OCI-LY7 (cell line): ENCODE data around the gene LYSMD2. TPM values are rescaled to one million over a fixed set of nuclear protein-coding genes. Genes with fewer than 3 reads are reported as not detected.

Experiments
- BruUV-seq: library from RNA; stranded (reverse); fragments of 400-500 nt; replicated peaks from 2 replicates; lab custom pipeline; 2021; lab: Mats Ljungman, UMichigan
- CTCF ChIA-PET: fragments of 300-600 bp; sonication (Branson Sonifier 250); formaldehyde crosslinking; loops from one replicate; lab custom pipeline; 2022; ENCODE audit warnings: antibody characterized with exemption; ENCODE audit not compliant: unreplicated experiment; lab: Charles Lee
- POLR2A ChIA-PET: fragments of 300-600 bp; sonication (Branson Sonifier 250); formaldehyde crosslinking; loops from one replicate; lab custom pipeline; 2022; ENCODE audit warnings: antibody characterized with exemption; lab: Charles Lee
- DNase-seq: peaks from one replicate; pipeline ENCODE4 v3.0.0-alpha.2; 2015; ENCODE audit warnings: low spot score
- H2AFZ ChIP-seq: fragments of 200-600 bp; sonication (generic), shearing (Covaris generic); 2 replicates; pipeline ENCODE4 v1.6.1; 2014; ENCODE audit warnings: mild to moderate bottlenecking, antibody characterized with exemption, low read length, moderate library complexity
- H3K27ac ChIP-seq: fragments of 200-600 bp; sonication (generic); 2 replicates; pipeline ENCODE4 v1.5.1; 2014; ENCODE audit warnings: mixed run types, low read depth, mild to moderate bottlenecking, moderate library complexity, low read length, inconsistent platforms; ENCODE audit not compliant: poor library complexity, severe bottlenecking
- H3K36me3 ChIP-seq: fragments of 200-600 bp; sonication (generic); 2 replicates; pipeline ENCODE4 v1.6.1; 2014; ENCODE audit warnings: mild to moderate bottlenecking, antibody characterized with exemption, low read length, moderate library complexity, mixed read lengths; ENCODE audit not compliant: insufficient read depth
- H3K4me1 ChIP-seq: fragments of 200-600 bp; sonication (generic); 2 replicates; pipeline ENCODE4 v1.5.1; 2014; ENCODE audit warnings: mild to moderate bottlenecking, low read length; ENCODE audit not compliant: insufficient read depth, poor library complexity, severe bottlenecking
- H3K4me2 ChIP-seq: fragments of 200-600 bp; sonication (generic); 2 replicates; pipeline ENCODE4 v1.6.1; 2014; ENCODE audit warnings: mild to moderate bottlenecking, low read length
- H3K4me3 ChIP-seq: fragments of 200-600 bp; sonication (generic); 2 replicates; pipeline ENCODE4 v1.5.1; 2014; ENCODE audit warnings: mild to moderate bottlenecking, low read depth, low read length; ENCODE audit not compliant: poor library complexity, severe bottlenecking
- H3K79me2 ChIP-seq: fragments of 200-600 bp; sonication (generic); 2 replicates; pipeline ENCODE4 v1.6.1; 2016; ENCODE audit warnings: low read depth, mild to moderate bottlenecking, low read length, moderate library complexity, mixed read lengths; ENCODE audit not compliant: insufficient read depth
- H3K9me2 ChIP-seq: fragments of 200-600 bp; sonication (generic); 2 replicates; pipeline ENCODE4 v1.6.1; 2016; ENCODE audit warnings: mild to moderate bottlenecking, low read length, mixed read lengths; ENCODE audit not compliant: insufficient read depth
- H3K9me3 ChIP-seq: fragments of 200-600 bp; sonication (generic); 2 replicates; pipeline ENCODE4 v1.6.1; 2014; ENCODE audit warnings: mild to moderate bottlenecking, mixed run types, low read length, mixed read lengths
- H4K20me1 ChIP-seq: fragments of 200-600 bp; sonication (generic); 2 replicates; pipeline ENCODE4 v1.6.1; 2014; ENCODE audit warnings: mild to moderate bottlenecking, antibody characterized with exemption, low read length, moderate library complexity, mixed read lengths; ENCODE audit not compliant: insufficient read depth
- CTCF ChIP-seq: fragments of 200-600 bp; sonication (generic); conservative IDR thresholded peaks from 2 replicates; pipeline ENCODE4 v1.5.1; 2014; ENCODE audit warnings: mild to moderate bottlenecking, antibody characterized with exemption, low read length, moderate library complexity, mixed read lengths
- EZH2phosphoT487 ChIP-seq: fragments of 200-600 bp; sonication (generic); IDR thresholded peaks from 2 replicates; pipeline ENCODE4 v1.6.1; 2018; ENCODE audit warnings: low read depth, borderline replicate concordance, mild to moderate bottlenecking, mixed run types, antibody characterized with exemption, low read length, moderate library complexity, mixed read lengths
- intact Hi-C: fragments of 100-400 bp; cut with micrococcal nuclease; formaldehyde crosslinking; loops from one replicate; pipeline ENCODE4 v1.10.0; 2022; ENCODE audit not compliant: unreplicated experiment
- total RNA-seq, 2 experiments: library from RNA; depleted of rRNA in 1 of 2; stranded (reverse); fragments of >200 nt in 1 of 2; shearing (Covaris generic) in 1 of 2; gene quantifications; 2 replicates each; pipeline ENCODE4 v1.2.3, GENCODE V29; 2014 to 2022

LYSMD2 gene
- total RNA-seq, 2 experiments from 2014 or later = 0.89 TPM; not detected in 1

DNA sequence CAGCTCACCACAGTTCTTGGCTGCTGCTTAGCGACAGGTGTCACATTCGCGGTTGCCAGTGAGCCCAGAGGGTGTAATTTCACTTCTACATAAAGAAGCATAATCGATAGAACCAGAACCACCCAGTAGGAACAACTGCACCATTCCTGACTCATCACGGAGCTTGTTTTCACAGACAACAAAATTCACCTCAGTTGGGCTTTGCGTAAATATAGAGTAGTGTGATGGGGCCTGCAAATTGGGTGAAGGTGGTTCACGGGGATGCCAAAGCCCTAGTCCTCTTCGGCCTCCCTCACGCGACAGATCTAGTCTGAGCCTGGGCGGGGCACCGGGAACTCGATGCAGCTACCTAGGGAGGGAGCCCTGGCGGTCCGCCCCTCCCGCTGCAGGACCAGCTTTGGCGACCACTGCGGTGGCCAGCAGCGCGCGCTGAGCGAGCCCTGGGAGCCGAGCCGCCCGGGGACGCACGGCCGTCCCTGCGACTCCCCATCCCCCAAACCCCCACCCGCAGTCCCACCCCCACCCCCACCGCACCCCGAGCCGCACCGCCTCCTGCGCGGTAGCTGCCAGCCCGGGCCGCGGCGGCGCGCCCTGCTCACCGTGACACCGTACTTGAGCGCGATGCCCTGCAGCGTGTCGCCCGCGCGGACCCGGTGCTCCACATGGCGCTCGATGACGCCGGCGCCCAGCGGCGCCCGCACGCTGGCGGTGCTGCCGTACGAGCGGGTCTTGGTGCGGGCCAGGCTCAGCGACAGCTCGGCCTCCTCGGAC, 519 bp downstream of the LYSMD2 start:
- H3K4me2 ChIP-seq = peak overlapping the region; percentile 65
- H3K4me1 ChIP-seq = peaks cover 10% of the 10 kb centered on the region
- ChIA-PET CTCF (no interaction called here), POLR2A (interaction anchor here (0.6 kb wide), 1 partner anchor 26 kb away, joined by 4 read pairs; no protein-coding TSS in a partner anchor)
- no peaks in the 10 kb centered on the region for H3K36me3 ChIP-seq
- TF ChIP-seq EZH2phosphoT487 (no peak), CTCF (no peak)
- no TSS peak for BruUV-seq
- H3K9me2 ChIP-seq = no peaks in the 10 kb centered on the region
- no peaks in the 10 kb centered on the region for H3K9me3 ChIP-seq
- intact Hi-C loops = loop anchor here (10.0 kb wide), 1 partner anchor 82 kb away; no protein-coding TSS in a partner anchor
- H3K4me3 ChIP-seq = peak overlapping the region; percentile 47
- DNase-seq = no peak
- H4K20me1 ChIP-seq = no peaks in the 10 kb centered on the region
- no peak overlapping the region for H3K27ac ChIP-seq
- no peak overlapping the region for H2AFZ ChIP-seq
- no peaks in the 10 kb centered on the region for H3K79me2 ChIP-seq

DNA sequence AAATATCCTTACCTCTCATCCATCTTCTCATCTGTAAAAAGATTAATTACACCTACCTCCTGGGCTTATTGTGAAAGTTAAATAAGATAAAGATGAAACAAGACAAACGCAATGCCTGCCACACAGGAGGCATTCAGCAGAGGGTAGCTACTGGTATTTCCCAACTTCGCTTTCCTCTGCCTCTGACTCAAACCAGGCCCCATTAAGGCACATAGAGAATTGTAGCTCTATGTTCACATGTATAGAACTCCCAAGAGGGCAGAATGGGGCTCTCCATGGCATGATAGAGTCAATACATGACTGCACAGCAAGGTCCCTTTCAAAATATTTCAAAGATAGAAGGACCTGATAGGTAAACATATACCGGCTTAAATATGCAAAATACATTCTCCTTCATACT, 1.4 kb downstream of the LYSMD2 start:
- Histone ChIP-seq H3K27ac (no peak overlapping the region), H4K20me1 (peaks cover 3% of the 10 kb centered on the region; the same call in 1 of the 2 replicates), H3K9me3 (no peaks in the 10 kb centered on the region), H3K36me3 (no peaks in the 10 kb centered on the region), H3K4me3 (no peak overlapping the region), H3K9me2 (no peaks in the 10 kb centered on the region), H3K4me2 (no peak overlapping the region), H3K4me1 (peaks cover 18% of the 10 kb centered on the region), H3K79me2 (no peaks in the 10 kb centered on the region), H2AFZ (no peak overlapping the region)
- intact Hi-C loops = loop anchor here (10.0 kb wide), 1 partner anchor 81 kb away; no protein-coding TSS in a partner anchor
- POLR2A ChIA-PET = interaction anchor here (0.5 to 0.6 kb wide), 2 partner anchors 27 to 1222 kb away, joined by 4 read pairs; no protein-coding TSS in a partner anchor
- DNase-seq = no peak
- CTCF ChIA-PET = no interaction called here
- BruUV-seq = no TSS peak
- TF ChIP-seq CTCF = no peak
